A549 treated with Mapracorat at 1 μM for 4 hours (cell line): Measurements from ENCODE around the gene CLIC5. TPM values are rescaled to one million over a fixed set of nuclear protein-coding genes. Genes with fewer than 3 reads are reported as not detected.

ENCODE experiments used
- total RNA-seq: library from RNA; stranded (reverse); fragments of 200-300 nt; extraction: Qiagen RNA extraction; gene quantifications from 5 replicates; pipeline ENCODE4 v1.2.3, GENCODE V29; 2022

CLIC5 gene
- not detected in 5 replicates for total RNA-seq

DNA sequence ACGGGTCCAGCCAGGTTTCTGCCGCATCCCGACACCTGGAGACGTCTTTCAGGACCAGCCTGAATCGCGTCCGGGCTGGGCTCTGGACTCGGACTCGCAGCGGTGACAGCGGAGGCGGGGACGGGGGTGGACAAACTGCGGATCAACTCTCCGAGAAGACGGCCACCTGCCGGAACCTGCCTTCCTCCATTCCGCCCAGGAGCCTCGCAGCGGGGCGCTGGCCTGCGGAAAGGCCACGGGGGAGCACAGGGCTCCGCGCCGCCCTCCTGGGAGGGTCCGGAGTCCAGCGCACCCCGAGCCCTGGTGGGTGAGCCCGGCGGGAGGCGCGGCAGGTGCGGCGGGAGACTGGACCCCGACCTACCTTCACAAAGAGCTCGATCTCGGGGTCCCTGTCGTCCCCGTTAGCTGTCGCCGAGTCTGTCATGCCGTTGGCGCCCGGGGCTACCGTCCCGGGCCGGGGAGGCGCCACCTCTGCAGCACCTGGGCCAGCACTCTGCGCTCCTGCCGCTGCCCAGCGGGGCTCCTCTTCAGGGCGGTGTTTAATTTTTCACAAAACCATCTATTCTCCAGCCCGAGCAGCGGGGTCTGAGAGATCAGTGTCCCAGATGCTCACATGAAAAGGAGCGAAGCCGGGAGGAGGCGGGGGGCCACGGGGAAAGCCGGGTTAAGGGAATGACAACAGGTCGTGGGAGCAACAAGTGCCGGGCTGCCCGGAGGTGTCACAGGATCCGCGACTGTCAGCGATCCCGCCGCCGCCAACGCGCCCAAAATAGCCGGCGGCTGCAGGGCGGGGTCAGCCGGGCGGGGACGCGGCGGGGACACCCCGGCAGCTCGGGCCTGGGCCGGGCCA, at the start of gene CLIC5:
CLIC5 (minus strand) TSS at position 742 of the 850 bp plus-strand sequence; CDS start at position 424, 318 bp downstream.

Other genes starting within 250 kb of the CLIC5 start
- gene ENPP4, start 114.1 kb upstream of the CLIC5 start, total RNA-seq = 0.19 to 0.29 TPM (median 0.23 TPM) in 5 replicates
- not detected in 5 replicates for gene ENPP5, start 155.1 kb upstream of the CLIC5 start, total RNA-seq